ACC112 (cell line): Measurements from ENCODE around the gene BGN.

ENCODE experiments used
- H2AFZ ChIP-seq: fragments of 200-600 bp; sonication (generic); one replicate; pipeline ENCODE4 v1.6.0; 2017; ENCODE audit warnings: antibody characterized with exemption, low read length; ENCODE audit not compliant: unreplicated experiment
- H3K27ac ChIP-seq: fragments of 200-600 bp; sonication (generic); 2 replicates; pipeline ENCODE4 v1.5.1; 2014; ENCODE audit warnings: low read depth, mild to moderate bottlenecking, antibody characterized with exemption, low read length, moderate library complexity
- H3K27me3 ChIP-seq: fragments of 200-600 bp; sonication (generic); 2 replicates; pipeline ENCODE4 v1.6.1; 2014; ENCODE audit warnings: mild to moderate bottlenecking, antibody characterized with exemption, low read length, moderate library complexity, mixed read lengths; ENCODE audit not compliant: insufficient read depth
- H3K36me3 ChIP-seq: fragments of 200-600 bp; sonication (generic); 2 replicates; pipeline ENCODE4 v1.6.1; 2016; ENCODE audit warnings: mild to moderate bottlenecking, antibody characterized with exemption, low read length, moderate library complexity, mixed read lengths; ENCODE audit not compliant: insufficient read depth
- H3K4me1 ChIP-seq: fragments of 200-600 bp; sonication (generic); one replicate; pipeline ENCODE4 v1.6.1; 2016; ENCODE audit warnings: low read length, mixed read lengths; ENCODE audit not compliant: insufficient read depth, unreplicated experiment, control insufficient read depth
- H3K4me3 ChIP-seq: fragments of 200-600 bp; sonication (generic); 2 replicates; pipeline ENCODE4 v1.5.1; 2014; ENCODE audit warnings: mild to moderate bottlenecking, low read depth, low read length
- H3K79me2 ChIP-seq: fragments of 200-600 bp; sonication (generic); one replicate; pipeline ENCODE4 v1.6.0; 2016; ENCODE audit warnings: low read length; ENCODE audit not compliant: control insufficient read depth, unreplicated experiment, insufficient read depth

BGN gene

DNA sequence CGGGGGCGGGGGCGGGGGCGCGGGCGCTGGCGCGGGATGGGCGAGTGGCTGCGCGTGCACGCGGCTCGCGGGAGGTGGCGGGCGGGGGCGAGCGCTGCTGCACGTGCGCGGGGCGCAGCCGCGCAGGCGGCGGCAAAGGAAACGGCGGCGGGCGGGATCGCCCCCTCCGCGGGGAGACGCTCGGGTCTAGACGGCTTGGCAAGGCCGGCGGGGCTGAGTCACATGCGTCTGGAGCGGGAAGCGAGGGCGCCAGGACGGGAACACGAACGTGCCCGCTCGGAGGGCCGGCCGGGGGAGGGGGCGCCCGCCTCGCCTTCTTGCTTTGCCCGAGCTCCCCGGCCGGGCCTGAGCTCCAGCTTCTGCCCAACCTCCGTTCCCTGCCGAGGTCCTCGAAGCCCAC lies 20.1 kb upstream of the BGN start:
- H3K4me1 ChIP-seq = peaks cover 34% of the 10 kb centered on the region
- no peak overlapping the region; the same call in 1 of the 2 replicates for H3K27ac ChIP-seq

DNA sequence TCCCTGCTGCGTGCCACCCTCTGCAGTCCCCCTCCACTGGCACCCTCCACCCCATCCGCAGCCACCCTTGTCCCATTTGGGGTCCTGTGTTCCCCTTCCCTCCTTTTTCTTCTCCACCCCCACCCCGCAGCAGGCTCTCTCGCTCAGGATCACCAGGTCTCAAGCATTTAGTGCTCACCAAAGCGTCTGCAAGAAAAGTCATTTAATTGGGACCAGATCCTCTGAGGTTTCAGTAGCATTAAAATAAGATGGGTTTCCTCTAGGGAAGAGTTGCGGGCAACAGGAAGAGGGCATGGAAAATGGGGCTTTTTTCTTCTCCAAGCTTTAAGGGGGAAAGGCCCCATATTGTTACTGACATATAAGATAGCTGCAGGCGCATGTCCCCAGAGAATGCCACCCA lies 19.5 kb upstream of the BGN start:
- Histone ChIP-seq H2AFZ (no peak overlapping the region), H3K79me2 (no peaks in the 10 kb centered on the region), H3K4me1 (peaks cover 34% of the 10 kb centered on the region), H3K36me3 (no peaks in the 10 kb centered on the region), H3K27ac (no peak overlapping the region), H3K4me3 (peak overlapping the region; percentile 53), H3K27me3 (no peaks in the 10 kb centered on the region)

More for the DNA sequence above, 20.1 kb upstream of the BGN start:
- no peaks in the 10 kb centered on the region for H3K27me3 ChIP-seq
- no peak overlapping the region for H2AFZ ChIP-seq
- no peaks in the 10 kb centered on the region for H3K36me3 ChIP-seq
- peak overlapping the region; percentile 53 for H3K4me3 ChIP-seq
- no peaks in the 10 kb centered on the region for H3K79me2 ChIP-seq

DNA sequence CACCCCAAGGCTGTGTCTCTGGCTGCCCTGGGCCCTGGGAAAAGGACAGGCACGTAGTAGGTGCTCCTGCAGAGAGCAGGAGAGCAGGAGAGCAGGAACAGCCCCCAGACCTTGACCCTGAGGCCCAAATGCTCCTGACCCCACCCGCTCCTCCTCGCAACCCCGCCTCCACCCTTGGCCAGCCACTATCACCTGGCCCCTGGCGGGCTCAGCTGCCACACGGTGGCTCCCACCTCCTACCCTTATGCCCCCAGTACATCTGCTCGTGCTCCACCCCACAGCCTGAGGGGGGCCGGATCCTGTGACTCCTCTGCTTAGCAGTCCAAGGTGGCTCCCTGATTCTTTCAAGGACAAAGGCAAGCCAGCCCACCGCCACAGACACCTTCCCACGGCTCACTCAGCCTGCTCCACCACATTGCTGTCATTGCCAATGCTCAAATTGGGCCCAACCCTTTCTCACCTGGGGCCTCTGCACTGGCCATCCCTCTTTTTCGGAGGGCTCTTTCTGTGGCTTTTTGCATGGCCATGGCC lies 19.0 kb upstream of the BGN start:
- Histone ChIP-seq H3K36me3 (no peaks in the 10 kb centered on the region), H3K79me2 (no peaks in the 10 kb centered on the region), H2AFZ (no peak overlapping the region), H3K27ac (no peak overlapping the region), H3K4me3 (no peak overlapping the region), H3K27me3 (no peaks in the 10 kb centered on the region), H3K4me1 (peaks cover 34% of the 10 kb centered on the region)

DNA sequence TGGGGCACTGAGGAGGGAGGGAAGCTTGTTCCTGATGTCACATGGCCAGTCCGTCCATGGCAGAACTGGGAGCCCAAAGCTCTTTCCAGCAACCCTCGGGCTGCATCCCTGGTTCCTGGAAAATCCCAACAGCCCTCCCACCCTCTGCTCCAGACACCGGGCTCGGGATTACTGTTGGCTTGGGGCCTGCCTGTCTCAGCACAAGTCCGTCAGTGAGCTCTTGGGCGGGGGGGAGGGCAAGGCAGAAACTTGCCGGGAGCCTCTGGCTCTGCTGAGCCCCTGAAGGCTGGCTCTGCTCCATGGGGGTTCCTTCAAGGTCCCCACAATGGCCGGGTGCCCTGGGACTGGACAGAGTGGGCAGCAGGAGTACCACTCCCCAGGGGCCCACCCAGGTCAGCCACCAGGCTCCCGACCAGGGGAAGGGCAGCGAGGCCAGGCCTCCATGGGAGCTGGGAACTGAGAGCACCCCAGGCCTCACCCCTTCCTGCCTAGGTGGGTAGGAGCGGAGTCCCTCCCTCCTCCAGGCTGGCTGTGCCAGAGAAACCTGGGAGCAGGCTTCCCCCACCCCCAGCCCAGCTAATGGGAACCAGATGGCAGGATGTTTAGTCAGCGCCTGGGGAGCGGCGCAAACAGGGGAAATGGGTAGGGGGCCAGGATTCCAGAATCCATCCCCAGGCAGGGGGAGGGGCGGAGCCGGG lies 18.0 kb upstream of the BGN start:
- no peaks in the 10 kb centered on the region for H3K27me3 ChIP-seq
- no peaks in the 10 kb centered on the region for H3K79me2 ChIP-seq
- no peak overlapping the region for H3K4me3 ChIP-seq
- no peaks in the 10 kb centered on the region for H3K36me3 ChIP-seq
- H3K4me1 ChIP-seq = peaks cover 34% of the 10 kb centered on the region
- H3K27ac ChIP-seq = peak overlapping the region; percentile 45
- no peak overlapping the region for H2AFZ ChIP-seq

DNA sequence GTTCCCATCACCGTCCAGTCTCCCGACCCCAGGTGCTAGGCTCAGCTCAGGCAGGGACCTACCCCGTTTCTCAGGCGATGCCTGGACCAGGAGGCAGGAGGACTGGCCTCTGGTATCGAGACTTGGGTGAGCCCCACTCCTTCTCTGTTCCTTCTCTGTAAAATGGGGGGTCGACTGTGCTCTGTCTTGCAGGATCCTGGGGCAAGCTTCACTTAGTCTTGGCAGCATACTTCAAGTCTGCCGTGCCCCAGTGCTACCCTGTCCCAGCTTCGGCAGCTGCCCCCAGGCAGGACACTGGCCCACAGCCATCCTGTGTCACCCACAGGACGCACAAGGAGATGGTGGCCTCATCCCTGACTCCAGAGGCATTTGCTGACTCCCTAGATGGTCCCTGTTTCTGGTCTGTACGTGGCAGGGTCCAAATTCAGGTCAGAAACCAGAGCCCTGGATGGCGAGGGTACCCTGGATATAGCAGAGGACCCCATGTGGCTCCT lies 17.4 kb upstream of the BGN start:
- Histone ChIP-seq H3K27me3 (no peaks in the 10 kb centered on the region), H3K4me3 (no peak overlapping the region), H3K4me1 (peaks cover 34% of the 10 kb centered on the region), H2AFZ (no peak overlapping the region), H3K36me3 (no peaks in the 10 kb centered on the region), H3K27ac (peak overlapping the region; percentile 45; the same call in 1 of the 2 replicates), H3K79me2 (no peaks in the 10 kb centered on the region)

DNA sequence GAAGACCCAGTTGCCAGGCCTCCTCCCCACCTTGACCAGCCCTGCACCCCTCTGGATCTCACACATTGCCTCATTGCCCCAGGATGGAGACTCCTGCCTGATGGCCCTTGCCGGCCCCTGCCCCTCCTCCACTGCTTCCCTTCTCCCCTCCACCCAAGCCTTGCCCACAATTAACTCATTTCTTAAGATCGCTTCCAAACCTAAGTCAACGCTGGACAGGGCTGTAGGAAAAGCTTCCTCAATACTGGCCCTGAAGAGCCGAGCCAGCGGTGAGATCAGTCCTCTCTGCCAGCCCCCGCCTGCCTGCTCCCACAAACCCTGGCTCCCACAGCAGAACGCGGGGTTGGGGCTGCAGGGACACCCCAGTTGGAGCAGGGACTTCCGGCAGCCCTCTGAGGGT lies 16.9 kb upstream of the BGN start:
- H3K27ac ChIP-seq = no peak overlapping the region
- no peak overlapping the region for H3K4me3 ChIP-seq
- H3K4me1 ChIP-seq = peaks cover 34% of the 10 kb centered on the region
- no peaks in the 10 kb centered on the region for H3K79me2 ChIP-seq
- H3K36me3 ChIP-seq = no peaks in the 10 kb centered on the region
- no peaks in the 10 kb centered on the region for H3K27me3 ChIP-seq
- H2AFZ ChIP-seq = no peak overlapping the region

DNA sequence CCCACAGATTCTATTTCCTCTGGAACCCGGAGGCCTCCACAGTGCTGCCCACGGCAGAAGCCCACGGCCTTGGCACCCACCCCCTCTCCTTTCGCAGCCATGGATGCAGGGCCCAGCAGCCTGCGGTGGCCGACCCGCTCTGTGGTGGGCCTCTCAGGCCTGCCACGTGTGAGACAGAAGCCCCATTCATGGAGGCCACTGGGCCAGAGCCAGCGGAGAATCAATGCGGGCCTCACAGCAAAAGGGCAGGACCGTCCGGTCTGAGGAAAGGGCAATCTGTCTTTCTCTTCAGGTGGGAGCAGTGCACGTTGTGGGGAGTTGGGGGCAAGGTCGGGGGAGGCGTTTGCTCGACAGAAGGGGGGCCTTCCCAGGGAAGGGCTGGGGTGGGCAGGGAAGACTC lies 16.0 kb upstream of the BGN start:
- H3K27me3 ChIP-seq = no peaks in the 10 kb centered on the region
- H3K36me3 ChIP-seq = no peaks in the 10 kb centered on the region
- no peak overlapping the region for H2AFZ ChIP-seq
- H3K27ac ChIP-seq = no peak overlapping the region
- H3K4me3 ChIP-seq = no peak overlapping the region
- H3K79me2 ChIP-seq = no peaks in the 10 kb centered on the region
- peaks cover 34% of the 10 kb centered on the region for H3K4me1 ChIP-seq

DNA sequence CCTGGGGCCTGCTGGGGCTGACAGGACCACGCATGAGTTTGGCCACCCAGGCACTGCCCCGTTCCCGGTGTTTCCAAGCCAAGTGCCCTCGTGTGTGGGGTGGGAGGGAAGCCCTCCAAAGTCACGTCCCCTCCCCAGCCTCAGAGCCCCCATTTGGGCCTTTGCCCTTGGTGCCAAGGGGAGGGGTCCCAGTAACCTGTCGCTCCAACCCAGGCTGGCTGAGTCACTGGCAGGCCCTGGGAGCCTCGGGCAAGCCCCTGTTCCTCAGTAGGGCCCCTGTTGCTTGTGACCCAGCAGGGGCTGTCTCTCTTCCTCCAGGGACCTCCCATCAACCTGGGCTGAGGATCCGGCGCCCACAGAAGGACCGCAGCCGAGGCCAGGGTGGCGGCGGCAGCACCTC lies 13.7 kb upstream of the BGN start:
- no peaks in the 10 kb centered on the region for H3K27me3 ChIP-seq
- H3K27ac ChIP-seq = no peak overlapping the region
- H2AFZ ChIP-seq = no peak overlapping the region
- H3K4me1 ChIP-seq = peaks cover 18% of the 10 kb centered on the region
- H3K36me3 ChIP-seq = no peaks in the 10 kb centered on the region
- no peak overlapping the region for H3K4me3 ChIP-seq
- no peaks in the 10 kb centered on the region for H3K79me2 ChIP-seq

DNA sequence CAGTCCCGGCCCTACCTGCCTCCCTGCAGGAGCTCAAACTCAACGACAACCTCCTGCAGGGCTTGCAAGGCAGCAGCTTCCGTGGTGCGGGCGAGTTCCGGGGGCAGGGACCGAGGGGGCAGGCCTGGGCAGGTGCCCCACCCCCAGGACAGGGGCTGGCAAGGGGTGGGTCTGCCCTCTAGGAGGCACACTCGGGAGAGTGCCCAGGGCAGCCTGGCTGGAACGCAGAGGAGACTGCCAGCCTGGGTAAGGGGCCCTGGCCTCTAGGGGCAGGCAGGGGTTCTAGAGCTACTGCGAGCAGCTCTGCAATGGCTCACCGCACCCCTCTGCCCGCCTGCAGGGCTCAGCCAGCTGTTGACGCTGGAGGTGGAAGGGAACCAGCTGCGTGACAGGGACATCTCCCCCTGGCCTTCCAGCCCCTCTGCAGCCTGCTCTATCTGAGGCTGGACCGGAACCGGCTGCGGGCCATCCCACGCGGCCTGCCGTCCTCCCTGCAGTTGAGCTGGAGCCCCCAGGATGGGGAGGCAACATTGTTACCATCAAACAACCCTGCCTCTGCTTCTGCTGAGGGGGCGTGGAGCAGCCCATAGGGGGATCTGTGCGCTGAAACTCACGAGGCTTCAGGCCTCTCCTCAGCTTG lies 12.3 kb upstream of the BGN start:
- Histone ChIP-seq H3K4me1 (peaks cover 10% of the 10 kb centered on the region), H2AFZ (no peak overlapping the region), H3K27ac (no peak overlapping the region), H3K4me3 (no peak overlapping the region), H3K79me2 (no peaks in the 10 kb centered on the region), H3K27me3 (no peaks in the 10 kb centered on the region), H3K36me3 (no peaks in the 10 kb centered on the region)

DNA sequence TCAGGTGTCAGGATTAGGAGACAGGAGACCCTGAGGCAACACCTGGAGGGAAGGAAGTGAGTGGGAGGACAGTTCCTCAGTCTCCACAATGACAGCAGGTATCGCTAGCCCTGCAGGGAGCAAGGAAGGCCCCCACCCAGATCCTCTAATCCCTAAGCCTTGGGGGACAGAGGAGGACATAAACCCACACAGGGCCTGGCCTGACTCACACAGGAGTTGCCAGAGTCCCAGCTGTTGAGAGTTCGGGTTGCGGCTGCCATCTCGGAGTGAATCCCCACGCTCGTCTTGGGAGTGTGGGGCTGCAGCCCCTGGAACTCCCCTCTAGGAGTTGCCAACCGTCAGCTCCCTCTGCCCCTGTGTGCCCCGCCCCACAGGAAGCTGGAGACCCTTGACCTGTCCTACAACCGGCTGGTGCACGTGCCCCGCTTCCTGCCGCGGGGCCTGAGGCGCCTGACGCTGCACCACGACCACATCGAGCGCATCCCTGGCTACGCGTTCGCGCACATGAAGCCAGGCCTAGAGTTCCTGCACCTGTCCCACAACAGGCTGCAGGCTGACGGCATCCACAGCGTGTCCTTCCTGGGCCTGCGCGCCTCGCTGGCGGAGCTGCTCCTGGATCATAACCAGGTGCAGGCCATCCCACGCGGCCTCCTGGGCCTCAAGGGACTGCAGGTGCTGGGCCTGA lies 9.2 kb upstream of the BGN start:
- no peaks in the 10 kb centered on the region for H3K27me3 ChIP-seq
- no peak overlapping the region for H3K27ac ChIP-seq
- H3K79me2 ChIP-seq = no peaks in the 10 kb centered on the region
- no peak overlapping the region for H2AFZ ChIP-seq
- H3K4me1 ChIP-seq = peaks cover 25% of the 10 kb centered on the region
- no peaks in the 10 kb centered on the region for H3K36me3 ChIP-seq
- no peak overlapping the region for H3K4me3 ChIP-seq
